Calu3 (cell line): Measurements from ENCODE around the gene NXPH4. TPM values are rescaled to one million over a fixed set of nuclear protein-coding genes. Genes with fewer than 3 reads are reported as not detected.

Experiments
- BruUV-seq: library from RNA; stranded (reverse); fragments of 400-500 nt; replicated peaks from 2 replicates; lab custom pipeline; 2021; lab: Mats Ljungman, UMichigan
- CTCF ChIA-PET: fragments of 300-600 bp; sonication (Branson Sonifier 250); formaldehyde crosslinking; loops from one replicate; lab custom pipeline; 2022; ENCODE audit warnings: antibody characterized with exemption; lab: Charles Lee
- DNase-seq: peaks from one replicate; pipeline ENCODE4 v3.0.0; 2022
- H3K27ac Mint-ChIP-seq: one replicate; pipeline ENCODE4 v1.8.0; 2022; ENCODE audit warnings: mixed read lengths; ENCODE audit not compliant: unreplicated experiment
- H3K27me3 Mint-ChIP-seq: one replicate; pipeline ENCODE4 v1.8.0; 2022; ENCODE audit warnings: mixed read lengths; ENCODE audit not compliant: unreplicated experiment
- H3K36me3 Mint-ChIP-seq: one replicate; pipeline ENCODE4 v1.8.0; 2022; ENCODE audit warnings: mild to moderate bottlenecking, moderate library complexity, mixed read lengths; ENCODE audit not compliant: insufficient read depth, unreplicated experiment
- H3K4me1 Mint-ChIP-seq: one replicate; pipeline ENCODE4 v1.8.0; 2022; ENCODE audit warnings: mild to moderate bottlenecking, low read depth, mixed read lengths; ENCODE audit not compliant: unreplicated experiment
- H3K4me3 Mint-ChIP-seq: one replicate; pipeline ENCODE4 v1.8.0; 2022; ENCODE audit warnings: mild to moderate bottlenecking, low read depth, moderate library complexity, mixed read lengths; ENCODE audit not compliant: unreplicated experiment
- H3K9me3 Mint-ChIP-seq: one replicate; pipeline ENCODE4 v1.8.0; 2022; ENCODE audit warnings: low read depth, mixed read lengths; ENCODE audit not compliant: unreplicated experiment
- intact Hi-C: fragments of 100-400 bp; cut with micrococcal nuclease; formaldehyde crosslinking; loops from one replicate; pipeline ENCODE4 v1.10.0; 2022; ENCODE audit not compliant: unreplicated experiment
- microRNA-seq: library from miRNA; unstranded; fragments of <30 nt; microRNA quantifications from one replicate; pipeline ENCODE4 v1.2.0, GENCODE V29; 2022
- total RNA-seq: library from RNA; stranded (reverse); gene quantifications from 2 replicates; pipeline ENCODE4 v1.2.3, GENCODE V29; 2022
- TF ChIP-seq, protein P1 (sequence below): fragments of 200-600 bp; IDR thresholded peaks from one replicate; pipeline ENCODE4 v1.8.0; 2022; ENCODE audit warnings: antibody characterized with exemption; ENCODE audit not compliant: unreplicated experiment

The NXPH4 gene
- total RNA-seq, 1 experiment from 2014 or later: 4.1 TPM

DNA sequence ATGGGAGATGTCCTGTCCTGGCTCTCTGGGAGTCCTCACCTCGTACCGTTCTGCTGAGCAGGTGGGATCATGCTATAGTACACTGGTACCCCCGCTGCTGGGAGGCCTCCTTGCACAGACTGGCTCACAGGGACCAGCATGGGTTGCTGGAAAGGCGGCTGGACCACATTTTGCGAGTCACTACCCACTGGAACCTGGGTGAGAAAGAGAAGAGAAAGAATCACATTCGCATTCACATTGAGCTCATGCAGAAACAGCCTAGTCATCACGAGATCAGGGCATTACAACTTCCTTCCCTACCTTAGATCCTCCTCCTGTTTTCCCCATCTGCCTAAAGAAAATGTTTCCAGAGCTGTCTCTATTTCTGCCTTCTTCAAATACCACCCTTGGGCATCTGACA lies 51.7 kb downstream of the NXPH4 start:
- no peaks in the 10 kb centered on the region for H3K27me3 Mint-ChIP-seq
- H3K9me3 Mint-ChIP-seq: no peaks in the 10 kb centered on the region
- CTCF ChIA-PET: interaction anchor here (1.1 kb wide), 1 partner anchor 188 kb away, joined by 3 read pairs; no protein-coding TSS in a partner anchor
- no peaks in the 10 kb centered on the region for H3K4me1 Mint-ChIP-seq
- intact Hi-C loops: no loop called here
- no peak overlapping the region for H3K4me3 Mint-ChIP-seq
- H3K36me3 Mint-ChIP-seq: peaks cover 30% of the 10 kb centered on the region
- H3K27ac Mint-ChIP-seq: no peak overlapping the region
- TF ChIP-seq, protein P1, sequence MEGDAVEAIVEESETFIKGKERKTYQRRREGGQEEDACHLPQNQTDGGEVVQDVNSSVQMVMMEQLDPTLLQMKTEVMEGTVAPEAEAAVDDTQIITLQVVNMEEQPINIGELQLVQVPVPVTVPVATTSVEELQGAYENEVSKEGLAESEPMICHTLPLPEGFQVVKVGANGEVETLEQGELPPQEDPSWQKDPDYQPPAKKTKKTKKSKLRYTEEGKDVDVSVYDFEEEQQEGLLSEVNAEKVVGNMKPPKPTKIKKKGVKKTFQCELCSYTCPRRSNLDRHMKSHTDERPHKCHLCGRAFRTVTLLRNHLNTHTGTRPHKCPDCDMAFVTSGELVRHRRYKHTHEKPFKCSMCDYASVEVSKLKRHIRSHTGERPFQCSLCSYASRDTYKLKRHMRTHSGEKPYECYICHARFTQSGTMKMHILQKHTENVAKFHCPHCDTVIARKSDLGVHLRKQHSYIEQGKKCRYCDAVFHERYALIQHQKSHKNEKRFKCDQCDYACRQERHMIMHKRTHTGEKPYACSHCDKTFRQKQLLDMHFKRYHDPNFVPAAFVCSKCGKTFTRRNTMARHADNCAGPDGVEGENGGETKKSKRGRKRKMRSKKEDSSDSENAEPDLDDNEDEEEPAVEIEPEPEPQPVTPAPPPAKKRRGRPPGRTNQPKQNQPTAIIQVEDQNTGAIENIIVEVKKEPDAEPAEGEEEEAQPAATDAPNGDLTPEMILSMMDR: no peak
- DNase-seq: no peak
- no TSS peak for BruUV-seq

DNA sequence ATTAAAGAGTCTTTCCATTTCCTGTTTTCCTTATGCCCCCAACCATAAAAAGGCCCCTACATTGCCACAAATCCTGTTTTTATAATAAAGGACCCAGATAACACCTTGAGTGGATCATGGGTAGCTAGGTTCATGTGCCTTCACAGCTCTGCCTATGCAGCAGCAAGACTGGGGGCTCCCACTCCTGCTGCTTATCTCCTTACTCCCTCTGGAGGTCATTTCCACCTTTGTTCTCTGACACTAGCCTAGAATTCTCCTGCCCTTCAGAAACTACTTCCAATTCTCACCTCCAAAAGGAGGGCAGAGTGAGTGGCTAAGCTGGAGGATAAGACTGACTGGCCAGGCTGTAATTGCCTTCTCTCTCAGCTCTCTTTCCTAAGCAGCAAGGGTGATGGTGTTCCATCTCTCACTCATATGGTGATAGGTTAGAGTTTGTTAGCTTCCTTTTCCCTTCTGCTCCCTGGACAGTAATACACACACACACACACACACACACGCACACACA lies 54.4 kb downstream of the NXPH4 start:
- CTCF ChIA-PET: no interaction called here
- peaks cover 18% of the 10 kb centered on the region for H3K36me3 Mint-ChIP-seq
- no peaks in the 10 kb centered on the region for H3K9me3 Mint-ChIP-seq
- intact Hi-C loops: no loop called here
- BruUV-seq: no TSS peak
- no peak overlapping the region for H3K4me3 Mint-ChIP-seq
- no peak for DNase-seq
- no peaks in the 10 kb centered on the region for H3K4me1 Mint-ChIP-seq
- TF ChIP-seq, protein P1: no peak
- H3K27ac Mint-ChIP-seq: no peak overlapping the region
- no peaks in the 10 kb centered on the region for H3K27me3 Mint-ChIP-seq

DNA sequence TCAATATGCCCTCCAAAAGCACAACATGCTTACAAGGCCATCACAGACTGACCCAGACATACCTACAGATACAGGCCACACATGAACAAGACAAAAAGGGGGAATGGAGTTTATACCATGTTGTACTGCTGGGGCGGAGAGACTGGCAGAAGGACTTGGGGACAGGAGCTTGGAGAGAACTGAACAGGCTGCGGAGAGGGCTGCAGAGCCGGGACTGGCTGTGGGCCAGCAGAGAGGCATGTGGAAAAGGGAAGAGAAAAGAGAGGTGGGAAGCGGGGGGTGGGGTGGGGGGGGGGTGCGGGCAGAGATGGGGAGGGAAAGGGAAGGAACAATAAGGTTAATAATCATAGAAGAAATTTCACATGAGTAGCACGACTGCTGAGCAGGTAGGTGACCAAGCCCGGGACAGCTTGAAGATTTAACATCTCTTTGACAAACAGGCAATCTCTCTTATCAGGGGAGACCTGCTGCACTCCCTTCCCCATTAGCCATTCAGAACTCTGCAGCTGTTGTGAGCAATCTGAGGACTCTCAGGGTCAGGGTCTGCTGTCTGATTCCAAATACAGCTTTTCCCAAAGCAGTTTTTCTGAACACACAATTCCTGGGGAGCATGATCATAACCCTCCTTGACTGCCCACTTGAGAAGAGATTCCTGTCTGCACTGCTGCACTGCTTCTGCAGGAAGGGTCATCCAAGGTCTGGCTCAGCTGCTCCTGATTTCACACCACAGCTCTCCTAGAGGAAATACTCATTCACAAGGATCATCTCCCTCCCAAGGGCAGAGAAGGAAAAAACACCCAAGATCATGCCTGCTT lies 56.0 kb downstream of the NXPH4 start:
- no peak for DNase-seq
- TF ChIP-seq, protein P1: no peak
- Mint-ChIP-seq H3K4me1 (no peaks in the 10 kb centered on the region), H3K4me3 (no peak overlapping the region), H3K9me3 (no peaks in the 10 kb centered on the region), H3K27ac (no peak overlapping the region), H3K36me3 (peaks cover 10% of the 10 kb centered on the region), H3K27me3 (no peaks in the 10 kb centered on the region)
- CTCF ChIA-PET: no interaction called here
- no TSS peak for BruUV-seq
- intact Hi-C loops: no loop called here

DNA sequence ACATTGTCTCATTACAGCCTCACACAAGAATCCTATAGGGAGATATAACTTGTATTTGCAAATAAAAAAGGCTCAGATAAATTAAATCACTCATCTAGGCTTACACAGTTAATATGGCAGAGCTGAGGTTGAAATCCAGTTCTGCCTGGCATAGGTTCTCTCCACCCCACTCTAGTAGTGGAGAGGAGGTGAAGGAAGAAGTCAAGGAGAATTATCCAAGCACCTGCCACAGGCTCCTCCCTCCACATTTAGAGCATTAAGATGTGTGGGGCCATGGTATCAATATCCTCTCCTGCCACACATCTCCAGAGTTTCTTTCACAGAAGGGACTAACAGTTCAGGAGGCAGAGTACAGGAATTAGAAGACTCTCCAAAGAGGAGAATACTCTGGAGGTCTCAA lies 56.9 kb downstream of the NXPH4 start:
- intact Hi-C loops: no loop called here
- CTCF ChIA-PET: no interaction called here
- no TSS peak for BruUV-seq
- Mint-ChIP-seq H3K27me3 (no peaks in the 10 kb centered on the region), H3K4me1 (no peaks in the 10 kb centered on the region), H3K36me3 (peaks cover 17% of the 10 kb centered on the region), H3K27ac (no peak overlapping the region), H3K4me3 (no peak overlapping the region), H3K9me3 (no peaks in the 10 kb centered on the region)
- DNase-seq: no peak
- TF ChIP-seq, protein P1: no peak

Small RNA genes lying within 50 kb of the gene (microRNA-seq; reads per million reads assigned to microRNA genes)
- 1.8 reads per million for gene MIR1228

Other genes with a start within 250 kb of the NXPH4 start
- gene ZBTB39, start 210.2 kb upstream of the NXPH4 start, total RNA-seq: 10.8 and 11.0 TPM in 2 replicates
- gene TAC3, start 200.3 kb upstream of the NXPH4 start, total RNA-seq: not detected in 2 replicates
- 0.31 and 1.5 TPM in 2 replicates for gene MYO1A, start 166.7 kb upstream of the NXPH4 start, total RNA-seq
- gene NEMP1, start 138.0 kb upstream of the NXPH4 start, total RNA-seq: 60.4 and 63.2 TPM in 2 replicates
- 21.3 and 25.6 TPM in 2 replicates for gene NAB2, start 127.7 kb upstream of the NXPH4 start, total RNA-seq
- 213 and 243 TPM in 2 replicates for gene STAT6, start 105.4 kb upstream of the NXPH4 start, total RNA-seq
- gene LRP1, start 88.3 kb upstream of the NXPH4 start, total RNA-seq: 12.4 and 16.6 TPM in 2 replicates
- gene LRP1-AS, start 69.2 kb upstream of the NXPH4 start, total RNA-seq: not detected in 2 replicates
- 203 and 243 TPM in 2 replicates for gene SHMT2, start 12.9 kb downstream of the NXPH4 start, total RNA-seq
- gene STAC3, start 34.4 kb downstream of the NXPH4 start, total RNA-seq: 5.0 and 7.0 TPM in 2 replicates
- 77.3 and 87.6 TPM in 2 replicates for gene R3HDM2, start 214.2 kb downstream of the NXPH4 start, total RNA-seq
- gene INHBC, start 218.0 kb downstream of the NXPH4 start, total RNA-seq: not detected in 2 replicates
- 0.38 and 0.64 TPM in 2 replicates for gene INHBE, start 238.5 kb downstream of the NXPH4 start, total RNA-seq
- gene GLI1, start 243.0 kb downstream of the NXPH4 start, total RNA-seq: 0.54 and 0.61 TPM in 2 replicates